H1 (cell line): ENCODE data around the gene NELL1. TPM values are rescaled to one million over a fixed set of nuclear protein-coding genes. Genes with fewer than 3 reads are reported as not detected.

Experiments
- BACH1 ChIP-seq: IDR thresholded peaks from 2 replicates; pipeline ENCODE4 v1.6.1; 2012; ENCODE audit warnings: low read length, improper control_type of control experiment
- polyA plus RNA-seq, 7 experiments: library from polyadenylated mRNA; depleted of rRNA in 3 of 7; stranded (reverse) in 5 of 7; unstranded in 2 of 7; fragments of >200 nt in 5 of 7; fragments of 200-250 nt in 2 of 7; gene quantifications; 1 replicate in 5 of 7; 2 replicates in 1 of 7; 4 replicates in 1 of 7; pipeline versions ENCODE4 v1.2.1 to v1.2.3, GENCODE V29; 2011 to 2013; ENCODE audit warnings: missing spikeins in 2 of 7, mixed read lengths in 2 of 7
- total RNA-seq: library from RNA; stranded (reverse); fragmentation: NEBNext Ultra II Directional; extraction: Animal tissue kit (Norgen Biotek cat#: 25700); gene quantifications from 2 replicates; pipeline ENCODE4 v1.2.1, GENCODE V29; 2021

The NELL1 gene
- total and polyA plus RNA-seq, 2 of the 8 experiments (the other 6 are each of a cell fraction or from before 2014, with no cell fraction given) = 0.21 TPM; not detected in 1

GRCh38 chr11:21048626-21049025 lies 379.2 kb downstream of the NELL1 start (continued):
- TF ChIP-seq BACH1 = no peak
